Medulla oblongata (tissue), 1 donor: ENCODE data around the gene LRRC4C.

ENCODE experiments used
- DNase-seq: peaks from one replicate; pipeline ENCODE4 v3.0.0-alpha.2; 2015; ENCODE audit errors: extremely low spot score

Gene LRRC4C

GRCh38 chr11:41459465-41460401 is at the start of gene LRRC4C:
Gene LRRC4C, minus strand, starts transcription at chr11:41459652.
- DNase-seq, result peak; percentile 20

GRCh38 chr11:41508121-41508520 is 48.7 kb upstream of the LRRC4C start:
- DNase-seq, result no peak

- DNase-seq, result no peak
These were observed 40.0 kb upstream of the LRRC4C start for GRCh38 chr11:41499429-41499828.

- no peak for DNase-seq
These were observed 39.3 kb upstream of the LRRC4C start for GRCh38 chr11:41498726-41499125.

- DNase-seq, result peak; percentile 13
These were observed 38.5 kb upstream of the LRRC4C start for GRCh38 chr11:41497974-41498373.

GRCh38 chr11:41494716-41495115 is 35.3 kb upstream of the LRRC4C start:
- DNase-seq, result no peak

GRCh38 chr11:41486424-41486823 is 27.0 kb upstream of the LRRC4C start:
- DNase-seq, result no peak

GRCh38 chr11:41483956-41484355 is 24.5 kb upstream of the LRRC4C start:
- no peak for DNase-seq

GRCh38 chr11:41479179-41479578 is 19.7 kb upstream of the LRRC4C start:
- DNase-seq, result no peak

- no peak for DNase-seq
These were observed 1.7 kb upstream of the LRRC4C start for GRCh38 chr11:41461057-41461681.

- no peak for DNase-seq
These were observed 811 bp downstream of the LRRC4C start for GRCh38 chr11:41458641-41459040.

- DNase-seq, result no peak
These were observed 1.3 kb downstream of the LRRC4C start for GRCh38 chr11:41458154-41458553.

GRCh38 chr11:41457216-41458014 is 2.0 kb downstream of the LRRC4C start:
- no peak for DNase-seq

GRCh38 chr11:41456269-41456668 is 3.2 kb downstream of the LRRC4C start:
- DNase-seq, result no peak

- DNase-seq, result no peak
These were observed 8.4 kb downstream of the LRRC4C start for GRCh38 chr11:41451011-41451410.

GRCh38 chr11:41449483-41450050 is 9.9 kb downstream of the LRRC4C start:
- no peak for DNase-seq

GRCh38 chr11:41446566-41446965 is 12.9 kb downstream of the LRRC4C start:
- no peak for DNase-seq

GRCh38 chr11:41446107-41446506 is 13.3 kb downstream of the LRRC4C start:
- no peak for DNase-seq

- no peak for DNase-seq
These were observed 22.4 kb downstream of the LRRC4C start for GRCh38 chr11:41437006-41437490.

- DNase-seq, result no peak
These were observed 23.9 kb downstream of the LRRC4C start for GRCh38 chr11:41435531-41435930.

GRCh38 chr11:41431784-41432183 is 27.7 kb downstream of the LRRC4C start:
- DNase-seq, result no peak

GRCh38 chr11:41419901-41420300 is 39.6 kb downstream of the LRRC4C start:
- no peak for DNase-seq
